Right cardiac atrium (tissue), 5 donors: ENCODE data around the gene ZC3H12C. TPM values are rescaled to one million over a fixed set of nuclear protein-coding genes. Genes with fewer than 3 reads are reported as not detected.
A peak's percentile ranks its signal among the peaks of the same experiment; 100 is the strongest.

Experiments
- ATAC-seq, 2 donors: fragments of 200-7000 bp; cut with Tn5 transposase; one replicate each; pipeline versions ENCODE4 v1.8.0 to v1.9.1; 2020; ENCODE audit warnings: moderate library complexity in 2 of 2, mild to moderate bottlenecking in 1 of 2
- DNase-seq, 3 donors: peaks; one replicate each; pipeline ENCODE4 v3.0.0-alpha.2; 2020
- H3K27ac ChIP-seq: one replicate; pipeline ENCODE4 v1.5.1; 2013; ENCODE audit warnings: mild to moderate bottlenecking, low read length, control low read depth, moderate library complexity
- H3K27me3 ChIP-seq: one replicate; pipeline ENCODE4 v1.6.1; 2013; ENCODE audit not compliant: control insufficient read depth, insufficient read depth
- H3K4me1 ChIP-seq: one replicate; pipeline ENCODE4 v1.6.1; 2013; ENCODE audit warnings: low read length; ENCODE audit not compliant: control insufficient read depth, insufficient read depth
- H3K4me3 ChIP-seq: one replicate; pipeline ENCODE4 v1.5.1; 2013; ENCODE audit warnings: low read length, control low read depth
- H3K9me3 ChIP-seq: one replicate; pipeline ENCODE4 v1.6.1; 2013; ENCODE audit warnings: low read length; ENCODE audit not compliant: control insufficient read depth
- WGBS: extraction: QIAGEN DNeasy Blood & Tissue Kit; methylation state at CpG from one replicate; pipeline ENCODE4 v1.1.7; 2013; 5-methylcytosine and 5-hydroxymethylcytosine counted together
- intact Hi-C, 4 donors: fragments of 100-400 bp; cut with DNase I; formaldehyde crosslinking; loops; one replicate each; pipeline versions ENCODE4 v1.11.0 to v1.14.0; 2022 to 2023
- polyA plus RNA-seq: library from polyadenylated mRNA; stranded (reverse); fragments of 200-250 nt; gene quantifications from one replicate; pipeline ENCODE4 v1.2.3, GENCODE V29; 2013
- total RNA-seq, 4 donors: library from RNA; stranded (reverse); fragmentation: NEBNext Ultra II Directional; extraction: Animal tissue kit (Norgen Biotek cat#: 25700); gene quantifications; one replicate each; pipeline ENCODE4 v1.2.1, GENCODE V29; 2021
- donor health status: healthy with polysubstance abuse.
- donor health status: DM: no; HTN: yes; CAD: no.
- donor health status: DM: no; HTN: no; CAD: no.
- donor health status: DM: no; HTN: yes; CAD: no; lungs with severe emphysema.
- donor health status: DM: yes; HTN: yes; CAD: no.

The ZC3H12C gene
- total and polyA plus RNA-seq, 5 donors: 3.0 to 17.2 (median 13.7) TPM

GRCh38 chr11:110169738-110170137, 76.5 kb downstream of the ZC3H12C start:
- no peaks in the 10 kb centered on the region for H3K9me3 ChIP-seq
- DNase-seq: no peak
- H3K27me3 ChIP-seq: no peaks in the 10 kb centered on the region
- no peak overlapping the region for H3K4me3 ChIP-seq
- intact Hi-C loops: loop anchor here in 2 of 4 donors (10.0 kb wide), 1 partner anchor 225 kb away; no protein-coding TSS in a partner anchor
- no peaks in the 10 kb centered on the region for H3K4me1 ChIP-seq
- WGBS: 70% methylated on average over 2 of the region's 2 CpGs
- no peak overlapping the region for H3K27ac ChIP-seq
- no peak for ATAC-seq

- Histone ChIP-seq H3K9me3 (no peaks in the 10 kb centered on the region), H3K4me3 (no peak overlapping the region), H3K27me3 (no peaks in the 10 kb centered on the region), H3K4me1 (no peaks in the 10 kb centered on the region), H3K27ac (no peak overlapping the region)
- WGBS: 85% methylated on average over 11 of the region's 11 CpGs
- no peak for ATAC-seq
- intact Hi-C loops: loop anchor here in 2 of 4 donors (10.0 kb wide), 1 partner anchor 228 kb away; no protein-coding TSS in a partner anchor
- DNase-seq: no peak
These were observed 79.4 kb downstream of the ZC3H12C start for GRCh38 chr11:110172468-110173065.

- Histone ChIP-seq H3K27me3 (no peaks in the 10 kb centered on the region), H3K9me3 (no peaks in the 10 kb centered on the region), H3K4me1 (no peaks in the 10 kb centered on the region), H3K4me3 (peak overlapping the region; percentile 12), H3K27ac (no peak overlapping the region)
- 9% methylated on average over 14 of the region's 14 CpGs for whole genome bisulfite sequencing
- DNase-seq (peak; percentile 67 to 85 (median 75)), ATAC-seq (peak; percentile 71 to 83)
- intact Hi-C loops: loop anchor here in 2 of 4 donors (10.0 kb wide), 1 partner anchor 229 kb away; no protein-coding TSS in a partner anchor
These were observed 80.8 kb downstream of the ZC3H12C start for GRCh38 chr11:110173811-110174644.

- peak overlapping the region; percentile 12 for H3K4me3 ChIP-seq
- no peak for ATAC-seq
- H3K4me1 ChIP-seq: no peaks in the 10 kb centered on the region
- H3K27ac ChIP-seq: no peak overlapping the region
- peak in 1 of 3 donors; percentile 9 for DNase-seq
- no peaks in the 10 kb centered on the region for H3K27me3 ChIP-seq
- H3K9me3 ChIP-seq: no peaks in the 10 kb centered on the region
- intact Hi-C loops: loop anchor here in 2 of 4 donors (10.0 kb wide), 1 partner anchor 230 kb away; no protein-coding TSS in a partner anchor
- 69% methylated on average over 6 of the region's 6 CpGs for WGBS
These were observed 81.6 kb downstream of the ZC3H12C start for GRCh38 chr11:110174645-110175310.

GRCh38 chr11:110176366-110177085, 83.3 kb downstream of the ZC3H12C start:
- ATAC-seq (no peak), DNase-seq (no peak)
- intact Hi-C loops: loop anchor here in 2 of 4 donors (10.0 kb wide), 1 partner anchor 232 kb away; no protein-coding TSS in a partner anchor
- H3K9me3 ChIP-seq: no peaks in the 10 kb centered on the region
- no peak overlapping the region for H3K4me3 ChIP-seq
- H3K27me3 ChIP-seq: no peaks in the 10 kb centered on the region
- no peaks in the 10 kb centered on the region for H3K4me1 ChIP-seq
- H3K27ac ChIP-seq: no peak overlapping the region
- 83% methylated on average over 12 of the region's 12 CpGs for WGBS

GRCh38 chr11:110177086-110177456, 83.9 kb downstream of the ZC3H12C start:
- no peak for ATAC-seq
- 75% methylated on average over 7 of the region's 7 CpGs for WGBS

GRCh38 chr11:110179064-110179463, 85.9 kb downstream of the ZC3H12C start:
- H3K4me3 ChIP-seq: no peak overlapping the region
- no peaks in the 10 kb centered on the region for H3K4me1 ChIP-seq
- ATAC-seq (no peak), DNase-seq (no peak)
- H3K27me3 ChIP-seq: no peaks in the 10 kb centered on the region
- intact Hi-C loops: loop anchor here in 2 of 4 donors (10.0 kb wide), 1 partner anchor 234 kb away; no protein-coding TSS in a partner anchor
- WGBS: 91% methylated on average over 4 of the region's 4 CpGs
- no peak overlapping the region for H3K27ac ChIP-seq
- H3K9me3 ChIP-seq: no peaks in the 10 kb centered on the region

More at GRCh38 chr11:110177086-110177456, 83.9 kb downstream of the ZC3H12C start:
- Histone ChIP-seq H3K27ac (no peak overlapping the region), H3K27me3 (no peaks in the 10 kb centered on the region), H3K4me1 (no peaks in the 10 kb centered on the region), H3K4me3 (no peak overlapping the region), H3K9me3 (no peaks in the 10 kb centered on the region)
- no peak for DNase-seq
- intact Hi-C loops: loop anchor here in 2 of 4 donors (10.0 kb wide), 1 partner anchor 232 kb away; no protein-coding TSS in a partner anchor

- intact Hi-C loops: no loop called here
- H3K27ac ChIP-seq: no peak overlapping the region
- ATAC-seq: no peak
- WGBS: 96% methylated on average over 5 of the region's 5 CpGs
- H3K9me3 ChIP-seq: no peaks in the 10 kb centered on the region
- H3K4me1 ChIP-seq: no peaks in the 10 kb centered on the region
- no peaks in the 10 kb centered on the region for H3K27me3 ChIP-seq
- DNase-seq: no peak
- H3K4me3 ChIP-seq: no peak overlapping the region
These were observed 89.7 kb downstream of the ZC3H12C start for GRCh38 chr11:110182886-110183285.

- no peak for ATAC-seq
- no peak for DNase-seq
- Histone ChIP-seq H3K4me1 (no peaks in the 10 kb centered on the region), H3K27me3 (no peaks in the 10 kb centered on the region), H3K4me3 (no peak overlapping the region), H3K9me3 (no peaks in the 10 kb centered on the region), H3K27ac (no peak overlapping the region)
- 86% methylated on average over 7 of the region's 7 CpGs for WGBS
- intact Hi-C loops: no loop called here
These were observed 91.3 kb downstream of the ZC3H12C start for GRCh38 chr11:110184456-110184855.

GRCh38 chr11:110185121-110185591, 92.0 kb downstream of the ZC3H12C start:
- Histone ChIP-seq H3K9me3 (no peaks in the 10 kb centered on the region), H3K4me3 (no peak overlapping the region), H3K27ac (no peak overlapping the region), H3K4me1 (no peaks in the 10 kb centered on the region), H3K27me3 (no peaks in the 10 kb centered on the region)
- DNase-seq (no peak), ATAC-seq (no peak)
- intact Hi-C loops: no loop called here
- WGBS: 81% methylated on average over 3 of the region's 3 CpGs
